ENCODE data around the gene PSMB8.

Gene PSMB8

GRCh38 chr6:32792901-32793435 lies 50.9 kb downstream of the PSMB8 start:
- DNase-seq (ENCODE audit: low spot score): no peak
